Measurements from ENCODE around the gene UHRF1. TPM values are rescaled to one million over a fixed set of nuclear protein-coding genes. Genes with fewer than 3 reads are reported as not detected.

Gene UHRF1
- total and polyA plus RNA-seq, 2 of the 13 experiments (the other 11 are each of a cell fraction or from before 2014, with no cell fraction given): 6.8 to 78.4 TPM

DNA sequence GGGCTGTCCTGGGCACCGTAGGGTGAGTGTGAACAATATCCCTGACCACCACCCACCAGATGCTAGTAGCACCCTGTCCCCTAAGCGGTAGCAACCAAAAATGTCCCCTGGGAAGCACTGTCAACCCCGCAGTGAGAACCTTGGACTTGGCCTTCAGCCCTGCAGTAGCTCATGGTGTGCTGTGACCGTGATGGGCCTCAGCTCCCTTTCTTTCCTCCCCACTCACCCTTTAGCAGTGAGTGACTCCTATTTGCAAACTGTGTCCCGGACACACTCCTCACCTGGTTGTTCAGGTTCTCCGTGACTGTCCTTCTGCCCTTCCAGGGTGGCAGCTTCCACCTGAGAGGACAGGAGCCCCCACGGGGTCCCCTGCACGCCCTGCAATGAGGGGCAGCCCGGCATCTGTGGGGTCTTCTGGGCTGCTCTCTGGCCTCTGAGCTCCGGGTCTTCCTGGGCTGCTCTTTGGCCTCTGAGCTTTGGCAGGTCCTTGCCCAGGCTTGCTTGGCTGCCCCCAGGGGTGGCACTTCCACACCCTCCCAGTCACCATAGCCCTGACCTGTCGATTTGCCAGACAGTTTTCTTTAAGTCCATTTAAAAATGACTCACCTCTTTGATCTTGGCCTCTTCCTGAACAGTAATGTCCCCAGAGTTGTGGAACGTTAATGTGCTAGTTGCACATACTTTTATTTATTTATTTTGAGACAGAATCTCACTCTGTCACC is 63.4 kb downstream of the UHRF1 start (continued):
- TF ChIP-seq SNAPC4 (CRISPR knock-in tag; IDR thresholded peaks at IDR 0.05): no peak
- no peak for TF ChIP-seq ZNF160 (CRISPR knock-in tag; IDR thresholded peaks at IDR 0.05)
- no peak for TF ChIP-seq ZFP36L2 (CRISPR knock-in tag; IDR thresholded peaks at IDR 0.05)
- no peak for TF ChIP-seq ZBTB1 (CRISPR knock-in tag; IDR thresholded peaks at IDR 0.05; ENCODE audit: borderline replicate concordance)
- no peak for TF ChIP-seq HNRNPK (IDR thresholded peaks at IDR 0.05; ENCODE audit: low read depth, low read length, poor library complexity, severe bottlenecking)
- TF ChIP-seq, protein P1, sequence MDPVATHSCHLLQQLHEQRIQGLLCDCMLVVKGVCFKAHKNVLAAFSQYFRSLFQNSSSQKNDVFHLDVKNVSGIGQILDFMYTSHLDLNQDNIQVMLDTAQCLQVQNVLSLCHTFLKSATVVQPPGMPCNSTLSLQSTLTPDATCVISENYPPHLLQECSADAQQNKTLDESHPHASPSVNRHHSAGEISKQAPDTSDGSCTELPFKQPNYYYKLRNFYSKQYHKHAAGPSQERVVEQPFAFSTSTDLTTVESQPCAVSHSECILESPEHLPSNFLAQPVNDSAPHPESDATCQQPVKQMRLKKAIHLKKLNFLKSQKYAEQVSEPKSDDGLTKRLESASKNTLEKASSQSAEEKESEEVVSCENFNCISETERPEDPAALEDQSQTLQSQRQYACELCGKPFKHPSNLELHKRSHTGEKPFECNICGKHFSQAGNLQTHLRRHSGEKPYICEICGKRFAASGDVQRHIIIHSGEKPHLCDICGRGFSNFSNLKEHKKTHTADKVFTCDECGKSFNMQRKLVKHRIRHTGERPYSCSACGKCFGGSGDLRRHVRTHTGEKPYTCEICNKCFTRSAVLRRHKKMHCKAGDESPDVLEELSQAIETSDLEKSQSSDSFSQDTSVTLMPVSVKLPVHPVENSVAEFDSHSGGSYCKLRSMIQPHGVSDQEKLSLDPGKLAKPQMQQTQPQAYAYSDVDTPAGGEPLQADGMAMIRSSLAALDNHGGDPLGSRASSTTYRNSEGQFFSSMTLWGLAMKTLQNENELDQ (CRISPR knock-in tag; IDR thresholded peaks at IDR 0.05; ENCODE audit: borderline replicate concordance): no peak
- TF ChIP-seq ZNF350 (CRISPR knock-in tag; IDR thresholded peaks at IDR 0.05; ENCODE audit: borderline replicate concordance, low read depth): no peak
- TF ChIP-seq, protein P2, sequence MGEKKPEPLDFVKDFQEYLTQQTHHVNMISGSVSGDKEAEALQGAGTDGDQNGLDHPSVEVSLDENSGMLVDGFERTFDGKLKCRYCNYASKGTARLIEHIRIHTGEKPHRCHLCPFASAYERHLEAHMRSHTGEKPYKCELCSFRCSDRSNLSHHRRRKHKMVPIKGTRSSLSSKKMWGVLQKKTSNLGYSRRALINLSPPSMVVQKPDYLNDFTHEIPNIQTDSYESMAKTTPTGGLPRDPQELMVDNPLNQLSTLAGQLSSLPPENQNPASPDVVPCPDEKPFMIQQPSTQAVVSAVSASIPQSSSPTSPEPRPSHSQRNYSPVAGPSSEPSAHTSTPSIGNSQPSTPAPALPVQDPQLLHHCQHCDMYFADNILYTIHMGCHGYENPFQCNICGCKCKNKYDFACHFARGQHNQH (CRISPR knock-in tag; IDR thresholded peaks at IDR 0.05): no peak
- TF ChIP-seq KDM2A (CRISPR knock-in tag; IDR thresholded peaks at IDR 0.05; ENCODE audit: borderline replicate concordance, low read depth): no peak; the same call in 1 of the 2 replicates
- no peak for TF ChIP-seq NFIC (IDR thresholded peaks at IDR 0.05; ENCODE audit: low read length)
- no peak for TF ChIP-seq PAWR (CRISPR knock-in tag; IDR thresholded peaks at IDR 0.05; ENCODE audit: borderline replicate concordance)
- no peak; the same call in none of the 2 replicates for TF ChIP-seq NR2F6 (IDR thresholded peaks at IDR 0.05)
- TF ChIP-seq NR2F6 (CRISPR knock-in tag; IDR thresholded peaks at IDR 0.05): no peak
- no peak for TF ChIP-seq ZNF3 (CRISPR knock-in tag; IDR thresholded peaks at IDR 0.05)
- TF ChIP-seq, protein P3, sequence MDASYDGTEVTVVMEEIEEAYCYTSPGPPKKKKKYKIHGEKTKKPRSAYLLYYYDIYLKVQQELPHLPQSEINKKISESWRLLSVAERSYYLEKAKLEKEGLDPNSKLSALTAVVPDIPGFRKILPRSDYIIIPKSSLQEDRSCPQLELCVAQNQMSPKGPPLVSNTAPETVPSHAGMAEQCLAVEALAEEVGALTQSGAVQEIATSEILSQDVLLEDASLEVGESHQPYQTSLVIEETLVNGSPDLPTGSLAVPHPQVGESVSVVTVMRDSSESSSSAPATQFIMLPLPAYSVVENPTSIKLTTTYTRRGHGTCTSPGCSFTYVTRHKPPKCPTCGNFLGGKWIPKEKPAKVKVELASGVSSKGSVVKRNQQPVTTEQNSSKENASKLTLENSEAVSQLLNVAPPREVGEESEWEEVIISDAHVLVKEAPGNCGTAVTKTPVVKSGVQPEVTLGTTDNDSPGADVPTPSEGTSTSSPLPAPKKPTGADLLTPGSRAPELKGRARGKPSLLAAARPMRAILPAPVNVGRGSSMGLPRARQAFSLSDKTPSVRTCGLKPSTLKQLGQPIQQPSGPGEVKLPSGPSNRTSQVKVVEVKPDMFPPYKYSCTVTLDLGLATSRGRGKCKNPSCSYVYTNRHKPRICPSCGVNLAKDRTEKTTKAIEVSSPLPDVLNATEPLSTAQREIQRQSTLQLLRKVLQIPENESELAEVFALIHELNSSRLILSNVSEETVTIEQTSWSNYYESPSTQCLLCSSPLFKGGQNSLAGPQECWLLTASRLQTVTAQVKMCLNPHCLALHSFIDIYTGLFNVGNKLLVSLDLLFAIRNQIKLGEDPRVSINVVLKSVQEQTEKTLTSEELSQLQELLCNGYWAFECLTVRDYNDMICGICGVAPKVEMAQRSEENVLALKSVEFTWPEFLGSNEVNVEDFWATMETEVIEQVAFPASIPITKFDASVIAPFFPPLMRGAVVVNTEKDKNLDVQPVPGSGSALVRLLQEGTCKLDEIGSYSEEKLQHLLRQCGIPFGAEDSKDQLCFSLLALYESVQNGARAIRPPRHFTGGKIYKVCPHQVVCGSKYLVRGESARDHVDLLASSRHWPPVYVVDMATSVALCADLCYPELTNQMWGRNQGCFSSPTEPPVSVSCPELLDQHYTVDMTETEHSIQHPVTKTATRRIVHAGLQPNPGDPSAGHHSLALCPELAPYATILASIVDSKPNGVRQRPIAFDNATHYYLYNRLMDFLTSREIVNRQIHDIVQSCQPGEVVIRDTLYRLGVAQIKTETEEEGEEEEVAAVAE (CRISPR knock-in tag; IDR thresholded peaks at IDR 0.05; ENCODE audit: borderline replicate concordance): no peak
- TF ChIP-seq, protein P4, sequence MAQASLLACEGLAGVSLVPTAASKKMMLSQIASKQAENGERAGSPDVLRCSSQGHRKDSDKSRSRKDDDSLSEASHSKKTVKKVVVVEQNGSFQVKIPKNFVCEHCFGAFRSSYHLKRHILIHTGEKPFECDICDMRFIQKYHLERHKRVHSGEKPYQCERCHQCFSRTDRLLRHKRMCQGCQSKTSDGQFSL (CRISPR knock-in tag; IDR thresholded peaks at IDR 0.05): no peak
